ENCODE measurements around the gene RASSF4. TPM values are rescaled to one million over a fixed set of nuclear protein-coding genes. Genes with fewer than 3 reads are reported as not detected.

The RASSF4 gene
- total RNA-seq, 1 experiment from 2014 or later, result 11.5 TPM

GRCh38 chr10:44982496-44982895 lies 22.9 kb downstream of the RASSF4 start:
- H3K79me2 ChIP-seq (ENCODE audit: insufficient read depth, low read length), result no peaks in the 10 kb centered on the region
- no peak overlapping the region for H3K4me2 ChIP-seq (ENCODE audit: insufficient read depth, insufficient read length, low read length)
- H3K23me2 ChIP-seq (ENCODE audit: insufficient read length, low read depth, low read length, poor library complexity, severe bottlenecking), result no peaks in the 10 kb centered on the region
- H3K27me3 Mint-ChIP-seq (ENCODE audit: low read depth), result peaks cover 4% of the 10 kb centered on the region
- no peak overlapping the region for H2AFZ ChIP-seq (ENCODE audit: low read length)
- no peak overlapping the region; the same call in 1 of the 2 replicates for H3K14ac ChIP-seq (ENCODE audit: insufficient read depth, low read length)
- no peak overlapping the region for H2BK15ac ChIP-seq (ENCODE audit: low read depth, low read length)
- H3K79me1 ChIP-seq (ENCODE audit: insufficient read depth, low read depth, low read length, poor library complexity, severe bottlenecking), result no peaks in the 10 kb centered on the region
- H3K27ac Mint-ChIP-seq, result peak overlapping the region in 1 of 3 experiments; percentile 59; a peak in 1 of 7 replicates
- peaks cover 11% of the 10 kb centered on the region; the same call in 1 of the 2 replicates for H3K4me1 ChIP-seq (ENCODE audit: insufficient read depth, low read length)
- H3K4me1 Mint-ChIP-seq, result peaks cover 59 to 65% of the 10 kb centered on the region in 2 experiments
- no peak overlapping the region for H2BK120ac ChIP-seq (ENCODE audit: low read depth, low read length, poor library complexity, severe bottlenecking)
- WGBS (ENCODE audit: extremely low coverage, insufficient read length, low lambda C conversion rate), result no CpG with 5 or more reads among the region's 9 CpGs
- no peak overlapping the region for H3K18ac ChIP-seq (ENCODE audit: insufficient read length, low read depth, low read length)
- no peak for TF ChIP-seq CTCF (conservative IDR thresholded peaks at IDR 0.05)
- DNase-seq, result no peak
- no peak overlapping the region for H2BK20ac ChIP-seq (ENCODE audit: low read depth, low read length, poor library complexity, severe bottlenecking)
- H3T11ph ChIP-seq (ENCODE audit: low read length), result no peak overlapping the region
- H3K4ac ChIP-seq (ENCODE audit: low read depth, low read length), result no peak overlapping the region
- no peaks in the 10 kb centered on the region for H3K9me3 Mint-ChIP-seq
- H3K23ac ChIP-seq (ENCODE audit: insufficient read length, low read depth, low read length), result no peak overlapping the region
- H2AK5ac ChIP-seq (ENCODE audit: insufficient read length, low read length), result no peak overlapping the region
- H3K4me3 Mint-ChIP-seq, result no peak overlapping the region
- H2BK5ac ChIP-seq (ENCODE audit: insufficient read length, low read length), result no peak overlapping the region
- peaks cover 3 to 4% (median 4%) of the 10 kb centered on the region in 3 experiments; a peak in 3 of 7 replicates for H3K36me3 Mint-ChIP-seq (ENCODE audit: insufficient read depth in 1 of 3, low read depth in 3 of 3)
- H2BK12ac ChIP-seq (ENCODE audit: insufficient read length, low read depth, low read length), result no peak overlapping the region
- no peak overlapping the region for H3K9ac ChIP-seq (ENCODE audit: extremely low read depth, insufficient read length, low read length)
- H4K8ac ChIP-seq (replicated peaks; ENCODE audit: insufficient read length, low read depth, low read length), result no peak overlapping the region
- no peak overlapping the region for H3K27ac ChIP-seq (ENCODE audit: insufficient read length, low read depth, low read length)
- no peaks in the 10 kb centered on the region for H4K20me1 ChIP-seq (ENCODE audit: control insufficient read depth, insufficient read depth, insufficient read length)
- no peak overlapping the region for H4K5ac ChIP-seq (ENCODE audit: insufficient read length, low read depth, low read length)
- H3K56ac ChIP-seq (ENCODE audit: insufficient read length, low read depth, low read length), result no peak overlapping the region
- no peaks in the 10 kb centered on the region for H3K27me3 ChIP-seq (ENCODE audit: insufficient read depth, low read length)
- no peak overlapping the region for H4K91ac ChIP-seq (ENCODE audit: insufficient read length, low read depth, low read length)
- no peaks in the 10 kb centered on the region for H3K9me3 ChIP-seq (ENCODE audit: control insufficient read depth, low read depth, low read length)
